ENCODE results near the gene ITGB3.

GRCh38 chr17:47225436-47225858 lies 28.2 kb upstream of the ITGB3 start:
- TF ChIP-seq EZH2phosphoT487 (IDR thresholded peaks at IDR 0.05; ENCODE audit: borderline replicate concordance, low read depth) (no peak), GATA2 (CRISPR knock-in tag; IDR thresholded peaks at IDR 0.05) (no peak)
